Fibroblast of pulmonary artery (primary cell): ENCODE data around the gene SUN2.

ENCODE experiments used
- DNase-seq: peaks from one replicate; pipeline ENCODE4 v3.0.0-alpha.2; 2010; ENCODE audit warnings: low read depth
- H3K4me3 ChIP-seq: replicated peaks from 2 replicates; pipeline ENCODE4 v1.5.1; 2011; ENCODE audit warnings: low read depth, mild to moderate bottlenecking, control low read depth, low read length, moderate library complexity
- TF ChIP-seq, protein P1 (sequence below): IDR thresholded peaks from 2 replicates; pipeline ENCODE4 v1.5.1; 2011; ENCODE audit warnings: mild to moderate bottlenecking, control low read depth, low read length, inconsistent platforms; ENCODE audit errors: missing control alignments

SUN2 gene

DNA sequence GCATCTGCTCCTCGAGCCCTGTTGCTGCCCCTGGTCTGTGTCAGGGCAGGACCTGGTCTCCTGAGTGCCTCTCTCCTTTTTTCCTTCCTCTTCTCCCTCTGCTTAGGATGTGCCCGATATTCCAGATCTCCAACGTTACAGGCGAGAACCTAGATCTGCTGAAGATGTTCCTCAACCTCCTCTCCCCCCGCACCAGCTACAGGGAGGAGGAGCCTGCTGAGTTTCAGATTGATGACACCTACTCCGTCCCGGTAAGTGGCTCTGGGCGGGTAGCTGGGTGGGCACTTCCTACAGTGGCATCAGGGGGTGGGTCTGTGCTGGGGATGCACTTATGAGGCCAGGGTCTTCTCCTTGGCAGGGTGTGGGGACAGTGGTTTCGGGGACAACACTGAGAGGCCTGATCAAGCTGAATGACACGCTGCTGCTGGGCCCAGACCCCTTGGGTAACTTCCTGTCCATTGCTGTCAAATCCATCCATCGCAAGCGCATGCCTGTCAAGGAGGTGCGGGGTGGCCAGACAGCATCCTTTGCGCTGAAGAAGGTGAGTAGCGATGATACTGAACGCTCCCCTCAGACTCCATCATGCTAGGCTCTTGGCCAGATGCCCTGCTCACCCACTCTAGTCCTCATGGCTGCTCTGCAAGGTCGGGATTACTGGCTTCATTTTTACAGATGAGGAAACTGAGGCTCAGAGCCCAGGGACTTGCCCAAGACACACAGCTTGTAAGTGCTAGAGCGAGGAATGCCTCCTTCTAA lies 29.7 kb downstream of the SUN2 start:
- H3K4me3 ChIP-seq: no peak overlapping the region
- TF ChIP-seq, protein P1, sequence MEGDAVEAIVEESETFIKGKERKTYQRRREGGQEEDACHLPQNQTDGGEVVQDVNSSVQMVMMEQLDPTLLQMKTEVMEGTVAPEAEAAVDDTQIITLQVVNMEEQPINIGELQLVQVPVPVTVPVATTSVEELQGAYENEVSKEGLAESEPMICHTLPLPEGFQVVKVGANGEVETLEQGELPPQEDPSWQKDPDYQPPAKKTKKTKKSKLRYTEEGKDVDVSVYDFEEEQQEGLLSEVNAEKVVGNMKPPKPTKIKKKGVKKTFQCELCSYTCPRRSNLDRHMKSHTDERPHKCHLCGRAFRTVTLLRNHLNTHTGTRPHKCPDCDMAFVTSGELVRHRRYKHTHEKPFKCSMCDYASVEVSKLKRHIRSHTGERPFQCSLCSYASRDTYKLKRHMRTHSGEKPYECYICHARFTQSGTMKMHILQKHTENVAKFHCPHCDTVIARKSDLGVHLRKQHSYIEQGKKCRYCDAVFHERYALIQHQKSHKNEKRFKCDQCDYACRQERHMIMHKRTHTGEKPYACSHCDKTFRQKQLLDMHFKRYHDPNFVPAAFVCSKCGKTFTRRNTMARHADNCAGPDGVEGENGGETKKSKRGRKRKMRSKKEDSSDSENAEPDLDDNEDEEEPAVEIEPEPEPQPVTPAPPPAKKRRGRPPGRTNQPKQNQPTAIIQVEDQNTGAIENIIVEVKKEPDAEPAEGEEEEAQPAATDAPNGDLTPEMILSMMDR: no peak
- DNase-seq: no peak

DNA sequence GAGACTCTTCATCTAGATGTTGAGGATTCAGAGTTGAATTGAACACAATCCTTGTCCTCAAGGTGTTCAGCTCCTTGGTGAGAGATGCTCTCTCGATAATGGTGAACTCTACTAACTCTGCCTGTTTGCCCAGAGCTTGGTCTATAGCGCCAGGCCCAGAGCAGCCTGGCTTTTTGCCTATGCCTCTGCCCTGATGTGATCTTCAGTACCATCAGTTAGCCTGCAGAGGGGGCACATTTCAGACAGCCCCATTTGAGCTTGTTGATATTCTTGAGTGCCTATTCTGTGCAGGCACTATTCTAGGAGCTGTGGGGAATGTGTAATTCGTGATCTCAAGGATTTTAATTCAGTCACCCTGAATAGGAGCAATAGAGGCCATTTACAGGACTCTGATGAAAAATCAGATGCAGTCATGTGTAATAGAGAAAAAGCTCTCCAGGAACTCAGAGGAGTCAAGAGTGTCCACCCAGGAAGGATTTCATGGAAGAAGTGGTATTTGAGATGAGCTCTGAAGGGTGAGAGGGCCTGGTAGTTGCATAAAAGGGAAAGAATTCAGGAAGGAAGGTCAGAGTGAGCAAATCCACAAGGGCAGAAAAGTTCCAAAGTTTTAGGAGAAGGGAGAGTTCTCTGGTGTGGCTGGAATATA lies 30.7 kb downstream of the SUN2 start:
- peak; percentile 52 for DNase-seq
- TF ChIP-seq, protein P1: peak; percentile 60

DNA sequence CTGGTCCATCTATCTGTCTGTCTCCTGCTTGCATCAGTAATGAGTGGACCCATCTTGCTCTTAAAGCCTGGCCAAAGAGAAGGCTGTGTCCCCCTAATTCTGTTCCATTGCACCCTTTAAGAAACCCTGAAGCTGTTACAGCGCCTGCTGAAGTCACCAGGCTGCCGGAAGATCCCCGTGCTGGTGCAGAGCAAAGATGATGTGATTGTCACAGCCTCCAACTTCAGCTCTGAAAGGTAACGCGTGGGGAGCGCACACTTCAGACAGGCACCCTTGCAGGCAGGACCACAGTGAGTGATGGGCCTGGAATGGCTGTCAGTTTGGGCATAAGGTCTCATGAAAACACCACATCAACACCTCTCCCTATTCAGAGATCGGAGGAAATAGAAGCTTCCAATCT lies 31.6 kb downstream of the SUN2 start:
- no peak overlapping the region for H3K4me3 ChIP-seq
- DNase-seq: no peak
- TF ChIP-seq, protein P1: no peak

More for the DNA sequence above, 30.7 kb downstream of the SUN2 start:
- no peak overlapping the region for H3K4me3 ChIP-seq

DNA sequence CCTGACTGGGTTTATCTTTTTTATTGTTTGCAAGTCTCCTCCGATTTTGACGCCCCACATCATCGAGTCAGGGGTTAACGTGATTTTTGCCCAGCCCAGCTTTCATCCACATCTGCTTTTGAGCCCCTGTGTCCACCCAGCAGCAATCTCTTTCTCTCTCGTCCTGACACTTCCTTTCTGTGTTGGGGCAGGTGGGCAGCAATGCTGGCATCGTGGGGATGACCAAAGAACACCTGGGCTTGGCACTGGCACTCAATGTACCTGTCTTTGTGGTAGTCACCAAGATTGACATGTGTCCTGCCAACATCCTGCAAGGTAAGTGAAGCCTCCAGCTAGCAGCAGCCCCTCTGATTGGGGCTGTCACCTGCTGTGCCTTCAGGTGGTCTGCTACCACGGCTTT lies 34.2 kb downstream of the SUN2 start:
- TF ChIP-seq, protein P1: no peak
- no peak overlapping the region for H3K4me3 ChIP-seq

DNA sequence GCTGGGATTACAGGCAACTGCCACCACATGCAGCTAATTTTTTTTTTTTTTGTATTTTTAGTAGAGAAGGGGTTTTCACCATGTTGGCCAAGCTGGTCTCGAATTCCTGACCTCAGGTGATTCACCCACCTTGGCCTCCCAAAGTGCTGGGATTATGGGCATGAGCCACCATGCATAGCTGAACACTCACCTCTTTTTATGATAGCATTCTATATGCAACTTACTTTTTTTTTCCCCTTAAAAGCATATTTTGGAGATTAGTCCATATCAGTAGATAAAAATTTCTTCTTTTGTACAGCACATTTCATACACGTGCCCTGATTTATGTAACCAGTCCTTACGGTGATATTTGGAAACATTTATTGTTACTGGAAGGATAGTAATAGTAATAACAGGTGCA lies 35.4 kb downstream of the SUN2 start:
- DNase-seq: no peak
- no peak overlapping the region for H3K4me3 ChIP-seq
- TF ChIP-seq, protein P1: no peak

More for the DNA sequence above, 34.2 kb downstream of the SUN2 start:
- DNase-seq: no peak

DNA sequence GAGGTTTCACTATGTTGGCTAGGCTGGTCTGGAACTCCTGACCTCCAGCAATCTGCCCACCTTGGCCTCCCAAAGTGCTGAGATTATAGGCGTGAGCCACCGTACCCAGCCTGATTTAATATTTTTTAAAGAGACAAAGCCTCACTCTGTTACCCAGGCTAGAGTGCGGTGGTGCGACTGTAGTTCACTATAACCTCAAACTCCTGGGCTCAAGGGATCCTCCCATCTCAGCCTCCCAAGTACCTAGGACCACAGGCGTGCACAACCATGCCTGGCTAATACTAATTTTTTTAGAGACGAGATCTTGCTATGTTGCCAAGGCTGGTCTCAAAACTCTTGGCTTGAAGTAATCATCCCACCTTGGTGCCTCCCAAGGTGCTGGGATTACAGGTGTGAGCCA lies 36.6 kb downstream of the SUN2 start:
- H3K4me3 ChIP-seq: no peak overlapping the region
- DNase-seq: no peak
- TF ChIP-seq, protein P1: no peak

DNA sequence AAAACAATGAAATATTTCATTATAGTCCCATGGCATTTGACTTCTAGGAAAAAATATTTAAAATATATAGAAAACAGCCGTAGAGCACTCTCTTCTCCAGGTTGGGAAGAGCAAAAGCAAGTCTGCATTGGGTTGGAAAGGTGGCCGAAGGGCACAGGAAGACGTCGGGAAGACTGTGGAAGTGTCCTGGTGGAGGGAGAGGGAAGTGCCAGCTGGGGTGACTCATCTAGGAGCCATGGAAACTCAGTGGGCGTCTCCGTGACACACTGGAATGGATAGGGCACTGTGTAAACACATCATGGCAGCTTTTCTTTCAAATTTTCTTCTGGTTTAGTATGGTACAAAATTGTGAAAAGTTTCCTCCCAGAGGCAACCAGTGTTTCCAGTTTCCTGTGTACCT lies 37.4 kb downstream of the SUN2 start:
- no peak overlapping the region for H3K4me3 ChIP-seq
- peak; percentile 81 for DNase-seq
- TF ChIP-seq, protein P1: peak; percentile 76
